Colonic mucosa (tissue), 4 donors: ENCODE measurements around the gene RARB. TPM values are rescaled to one million over a fixed set of nuclear protein-coding genes. Genes with fewer than 3 reads are reported as not detected.

Experiments
- DNase-seq: peaks from one replicate; pipeline ENCODE4 v3.0.0-alpha.2; 2020
- H3K27ac ChIP-seq: fragments of 200-600 bp; one replicate; pipeline ENCODE4 v1.8.0; 2021
- H3K27me3 ChIP-seq: fragments of 200-600 bp; one replicate; pipeline ENCODE4 v1.8.0; 2021
- H3K36me3 ChIP-seq: fragments of 200-600 bp; one replicate; pipeline ENCODE4 v1.8.0; 2021
- H3K4me1 ChIP-seq: fragments of 200-600 bp; one replicate; pipeline ENCODE4 v1.8.0; 2021; ENCODE audit warnings: mild to moderate bottlenecking
- H3K4me3 ChIP-seq: fragments of 200-600 bp; one replicate; pipeline ENCODE4 v1.8.0; 2021
- H3K9ac ChIP-seq, 2 donors: one replicate each; pipeline ENCODE4 v1.7.0; 2013; ENCODE audit warnings: control low read depth in 2 of 2, low read depth in 2 of 2, low read length in 2 of 2
- H3K9me3 ChIP-seq: fragments of 200-600 bp; one replicate; pipeline ENCODE4 v1.8.0; 2021
- intact Hi-C: fragments of 100-400 bp; cut with DNase I; formaldehyde crosslinking; loops from one replicate; pipeline ENCODE4 v1.14.1; 2022
- total RNA-seq, 2 donors: library from RNA; stranded (reverse); fragmentation: NEBNext Ultra II Directional in 1 of 2; extraction: Animal tissue kit (Norgen Biotek cat#: 25700) in 1 of 2; gene quantifications; one replicate each; pipeline ENCODE4 v1.2.1, GENCODE V29; 2021
- TF ChIP-seq, protein P1 (sequence below): fragments of 200-600 bp; IDR thresholded peaks from one replicate; pipeline ENCODE4 v1.8.0; 2022; ENCODE audit warnings: antibody characterized with exemption, mild to moderate bottlenecking
- donor health status: healthy.
- donor health status: DM: no; HTN: no; CAD: no.
- donor health status: DM: no; HTN: no; CAD: no.

RARB gene
- total RNA-seq, 2 donors from 2014 or later, result 0.54 to 0.74 TPM

DNA sequence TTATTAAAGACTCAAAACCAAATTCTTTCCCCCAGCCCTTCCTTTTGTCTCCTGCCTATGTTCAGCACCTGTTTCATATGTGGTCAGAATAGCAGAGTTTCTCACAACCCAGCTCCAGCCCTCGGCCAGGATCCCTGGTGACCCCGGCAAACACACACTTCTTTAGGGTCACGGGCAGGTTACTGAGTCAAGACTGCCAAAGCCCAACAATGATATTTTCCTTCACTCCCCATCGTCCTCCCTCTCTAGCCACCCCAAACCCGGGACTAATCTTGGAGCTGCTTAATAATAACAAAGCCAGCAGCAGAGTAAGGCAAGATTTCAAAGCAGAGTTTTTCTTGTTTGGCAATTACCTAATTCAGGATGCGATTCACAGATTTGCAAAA, 25.5 kb downstream of the RARB start:
- Histone ChIP-seq H3K9ac (no peak overlapping the region), H3K36me3 (no peaks in the 10 kb centered on the region), H3K4me3 (no peak overlapping the region), H3K27me3 (no peaks in the 10 kb centered on the region), H3K9me3 (no peaks in the 10 kb centered on the region), H3K27ac (no peak overlapping the region), H3K4me1 (no peaks in the 10 kb centered on the region)
- TF ChIP-seq, protein P1, sequence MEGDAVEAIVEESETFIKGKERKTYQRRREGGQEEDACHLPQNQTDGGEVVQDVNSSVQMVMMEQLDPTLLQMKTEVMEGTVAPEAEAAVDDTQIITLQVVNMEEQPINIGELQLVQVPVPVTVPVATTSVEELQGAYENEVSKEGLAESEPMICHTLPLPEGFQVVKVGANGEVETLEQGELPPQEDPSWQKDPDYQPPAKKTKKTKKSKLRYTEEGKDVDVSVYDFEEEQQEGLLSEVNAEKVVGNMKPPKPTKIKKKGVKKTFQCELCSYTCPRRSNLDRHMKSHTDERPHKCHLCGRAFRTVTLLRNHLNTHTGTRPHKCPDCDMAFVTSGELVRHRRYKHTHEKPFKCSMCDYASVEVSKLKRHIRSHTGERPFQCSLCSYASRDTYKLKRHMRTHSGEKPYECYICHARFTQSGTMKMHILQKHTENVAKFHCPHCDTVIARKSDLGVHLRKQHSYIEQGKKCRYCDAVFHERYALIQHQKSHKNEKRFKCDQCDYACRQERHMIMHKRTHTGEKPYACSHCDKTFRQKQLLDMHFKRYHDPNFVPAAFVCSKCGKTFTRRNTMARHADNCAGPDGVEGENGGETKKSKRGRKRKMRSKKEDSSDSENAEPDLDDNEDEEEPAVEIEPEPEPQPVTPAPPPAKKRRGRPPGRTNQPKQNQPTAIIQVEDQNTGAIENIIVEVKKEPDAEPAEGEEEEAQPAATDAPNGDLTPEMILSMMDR, result no peak
- DNase-seq, result no peak
- intact Hi-C loops, result no loop called here

DNA sequence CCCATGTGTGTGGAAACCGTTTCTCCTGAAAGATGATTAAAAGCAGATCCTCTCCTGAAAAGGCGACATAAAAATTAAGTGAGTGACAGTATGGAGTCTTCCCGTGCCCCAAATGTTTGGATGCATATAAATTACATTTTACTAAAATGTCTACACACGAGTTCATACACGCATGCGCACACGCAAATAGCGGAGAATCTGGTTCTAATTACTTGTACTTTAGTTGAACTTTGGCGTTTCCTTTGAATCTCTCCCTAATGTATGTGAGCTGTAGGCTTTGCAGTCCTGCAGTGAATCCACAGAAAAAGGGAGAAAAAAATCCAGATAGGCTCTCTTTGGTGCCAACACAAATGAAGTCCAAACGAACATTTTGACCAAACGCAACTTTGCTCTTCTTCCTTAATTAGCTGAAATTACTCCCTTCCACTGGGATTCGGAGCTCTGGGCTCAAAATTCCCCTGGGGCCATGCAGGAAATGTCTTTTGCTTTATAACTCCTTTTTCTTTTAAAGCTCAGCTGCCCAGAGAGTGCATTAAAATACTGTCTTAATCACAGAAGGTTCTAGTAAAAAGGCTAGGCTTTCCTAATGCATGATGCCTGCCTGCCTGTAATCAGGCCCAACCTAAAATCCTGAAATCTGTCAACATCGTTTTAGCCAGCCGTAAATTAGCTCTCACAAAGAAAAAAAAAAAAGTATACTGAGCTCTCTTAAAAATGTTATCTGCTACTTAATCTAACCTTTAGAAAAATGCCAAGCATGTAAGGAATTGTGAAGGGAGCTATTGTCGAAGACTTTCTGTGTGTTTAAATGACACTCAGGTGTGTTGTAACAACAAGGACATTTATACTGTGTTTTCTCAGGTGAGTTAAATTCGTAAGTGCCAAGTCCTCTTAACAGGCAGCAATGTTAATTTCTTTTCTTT, 26.2 kb downstream of the RARB start:
- Histone ChIP-seq H3K9ac (no peak overlapping the region), H3K4me3 (no peak overlapping the region), H3K4me1 (no peaks in the 10 kb centered on the region)

DNA sequence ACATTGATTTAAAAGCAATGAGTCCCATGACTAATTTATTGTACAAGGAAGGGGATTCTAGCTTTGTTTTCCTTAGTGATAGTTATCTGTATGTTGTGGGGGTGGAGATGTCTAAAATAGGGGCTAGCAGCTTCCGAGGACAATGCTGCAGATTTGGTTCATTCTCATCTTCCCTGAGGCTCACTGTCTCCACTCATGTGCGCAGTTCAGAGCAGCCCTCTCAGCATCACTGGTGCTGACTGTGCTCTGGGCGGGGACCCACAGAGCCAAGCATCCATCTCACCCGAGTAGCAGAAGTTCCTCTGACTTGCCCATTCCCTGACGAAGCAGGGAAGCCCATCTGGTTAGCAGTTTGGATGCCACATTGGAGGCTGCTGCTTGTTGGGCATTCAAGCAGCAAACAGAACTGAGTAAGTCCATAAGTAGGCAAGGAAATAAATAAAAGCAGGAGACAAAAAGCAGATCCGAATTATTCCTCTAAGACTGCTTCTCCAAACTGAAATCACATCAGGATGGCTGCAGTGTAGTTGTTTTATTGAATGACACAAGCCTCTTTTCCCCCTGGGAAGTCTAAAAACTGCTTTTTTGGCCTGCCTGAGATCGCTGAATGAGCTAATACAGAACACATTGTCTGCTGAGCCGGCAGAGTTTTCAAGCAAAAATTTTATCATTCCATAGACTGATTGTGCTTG, 27.5 kb downstream of the RARB start:
- Histone ChIP-seq H3K36me3 (no peaks in the 10 kb centered on the region), H3K27ac (no peak overlapping the region), H3K27me3 (no peaks in the 10 kb centered on the region), H3K9me3 (no peaks in the 10 kb centered on the region), H3K4me1 (no peaks in the 10 kb centered on the region), H3K9ac (no peak overlapping the region), H3K4me3 (no peak overlapping the region)
- TF ChIP-seq, protein P1, result no peak
- intact Hi-C loops, result no loop called here
- DNase-seq, result no peak

More for the DNA sequence above, 26.2 kb downstream of the RARB start:
- no peaks in the 10 kb centered on the region for H3K36me3 ChIP-seq
- intact Hi-C loops, result no loop called here
- no peaks in the 10 kb centered on the region for H3K9me3 ChIP-seq
- H3K27ac ChIP-seq, result no peak overlapping the region
- no peaks in the 10 kb centered on the region for H3K27me3 ChIP-seq
- DNase-seq, result no peak
- TF ChIP-seq, protein P1, result no peak

DNA sequence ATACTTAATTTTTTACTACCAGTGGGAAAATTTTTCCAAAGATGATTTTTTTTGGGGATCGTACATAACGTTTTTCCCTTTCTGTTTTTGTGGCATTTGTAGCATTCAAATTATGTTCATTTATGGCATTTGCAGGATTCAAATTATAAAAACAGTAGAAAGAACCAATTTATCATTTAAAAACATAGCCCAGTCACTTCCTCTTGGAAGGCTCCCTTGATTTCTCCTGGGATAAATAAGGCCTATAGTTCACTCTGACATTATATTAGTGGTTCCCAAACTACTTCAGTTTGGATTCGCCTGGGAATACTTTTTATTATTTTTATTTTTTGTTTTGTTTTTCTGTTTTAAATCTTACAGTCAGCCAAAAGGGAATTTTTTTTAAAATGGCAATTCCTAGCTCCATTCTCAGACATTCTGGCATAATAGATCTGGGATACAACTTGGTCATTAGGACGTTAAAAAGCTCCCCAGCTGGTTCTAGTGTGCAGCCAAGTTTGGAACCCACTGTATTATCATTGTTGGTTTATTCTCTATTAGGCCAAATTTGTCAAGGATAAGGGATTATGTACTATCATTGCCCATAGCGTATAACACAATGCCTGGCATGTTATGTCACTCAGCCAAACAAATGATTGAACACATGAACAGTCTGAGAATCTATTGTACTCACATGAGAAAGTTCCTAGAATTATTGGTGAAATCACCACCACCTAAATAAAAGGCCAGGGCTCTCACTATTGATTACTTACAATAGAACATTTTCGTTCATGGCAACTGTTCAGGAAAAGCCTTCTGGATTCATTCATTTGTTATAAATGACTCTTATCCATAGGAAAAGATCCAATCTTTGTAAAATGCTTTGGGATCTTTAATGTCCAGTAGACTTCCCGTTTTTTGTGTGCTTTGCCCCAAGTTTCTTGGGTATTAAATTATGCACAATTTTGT, 28.9 kb downstream of the RARB start:
- TF ChIP-seq, protein P1, result no peak
- H3K9me3 ChIP-seq, result no peaks in the 10 kb centered on the region
- no peak overlapping the region for H3K9ac ChIP-seq
- no peak overlapping the region for H3K4me3 ChIP-seq
- no peaks in the 10 kb centered on the region for H3K36me3 ChIP-seq
- H3K27ac ChIP-seq, result no peak overlapping the region
- DNase-seq, result no peak
- intact Hi-C loops, result no loop called here
- H3K4me1 ChIP-seq, result no peaks in the 10 kb centered on the region
- H3K27me3 ChIP-seq, result no peaks in the 10 kb centered on the region
